GM12873 (cell line): Measurements from ENCODE around the gene MFAP2.

Source experiments
- TF ChIP-seq, protein P1 (sequence below): IDR thresholded peaks from 2 replicates; pipeline ENCODE4 v1.5.1; 2012; ENCODE audit warnings: low read depth, mild to moderate bottlenecking, moderate library complexity, low read length, control low read depth; ENCODE audit not compliant: insufficient read depth; ENCODE audit errors: missing control alignments

The MFAP2 gene

DNA sequence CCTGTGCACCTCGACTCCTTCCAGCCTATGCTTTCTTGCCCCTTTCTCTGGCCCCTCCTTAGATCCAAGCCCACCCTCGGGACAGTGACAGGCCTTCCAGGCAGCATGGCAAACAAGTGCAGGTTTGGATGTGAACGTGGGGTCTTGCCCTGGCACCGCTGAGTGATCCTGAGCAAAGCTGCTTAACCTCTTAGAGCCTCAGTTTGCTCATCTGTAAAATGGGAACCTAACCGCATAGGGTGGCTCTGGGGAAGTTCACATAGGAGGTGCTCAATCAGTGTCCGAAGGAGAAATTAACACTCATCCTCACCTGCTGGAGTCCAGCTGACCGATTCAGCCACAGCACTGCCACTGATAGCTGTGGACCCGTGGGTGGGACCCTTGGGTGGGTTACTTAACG lies 7.2 kb downstream of the MFAP2 start:
- TF ChIP-seq, protein P1, sequence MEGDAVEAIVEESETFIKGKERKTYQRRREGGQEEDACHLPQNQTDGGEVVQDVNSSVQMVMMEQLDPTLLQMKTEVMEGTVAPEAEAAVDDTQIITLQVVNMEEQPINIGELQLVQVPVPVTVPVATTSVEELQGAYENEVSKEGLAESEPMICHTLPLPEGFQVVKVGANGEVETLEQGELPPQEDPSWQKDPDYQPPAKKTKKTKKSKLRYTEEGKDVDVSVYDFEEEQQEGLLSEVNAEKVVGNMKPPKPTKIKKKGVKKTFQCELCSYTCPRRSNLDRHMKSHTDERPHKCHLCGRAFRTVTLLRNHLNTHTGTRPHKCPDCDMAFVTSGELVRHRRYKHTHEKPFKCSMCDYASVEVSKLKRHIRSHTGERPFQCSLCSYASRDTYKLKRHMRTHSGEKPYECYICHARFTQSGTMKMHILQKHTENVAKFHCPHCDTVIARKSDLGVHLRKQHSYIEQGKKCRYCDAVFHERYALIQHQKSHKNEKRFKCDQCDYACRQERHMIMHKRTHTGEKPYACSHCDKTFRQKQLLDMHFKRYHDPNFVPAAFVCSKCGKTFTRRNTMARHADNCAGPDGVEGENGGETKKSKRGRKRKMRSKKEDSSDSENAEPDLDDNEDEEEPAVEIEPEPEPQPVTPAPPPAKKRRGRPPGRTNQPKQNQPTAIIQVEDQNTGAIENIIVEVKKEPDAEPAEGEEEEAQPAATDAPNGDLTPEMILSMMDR, result no peak

DNA sequence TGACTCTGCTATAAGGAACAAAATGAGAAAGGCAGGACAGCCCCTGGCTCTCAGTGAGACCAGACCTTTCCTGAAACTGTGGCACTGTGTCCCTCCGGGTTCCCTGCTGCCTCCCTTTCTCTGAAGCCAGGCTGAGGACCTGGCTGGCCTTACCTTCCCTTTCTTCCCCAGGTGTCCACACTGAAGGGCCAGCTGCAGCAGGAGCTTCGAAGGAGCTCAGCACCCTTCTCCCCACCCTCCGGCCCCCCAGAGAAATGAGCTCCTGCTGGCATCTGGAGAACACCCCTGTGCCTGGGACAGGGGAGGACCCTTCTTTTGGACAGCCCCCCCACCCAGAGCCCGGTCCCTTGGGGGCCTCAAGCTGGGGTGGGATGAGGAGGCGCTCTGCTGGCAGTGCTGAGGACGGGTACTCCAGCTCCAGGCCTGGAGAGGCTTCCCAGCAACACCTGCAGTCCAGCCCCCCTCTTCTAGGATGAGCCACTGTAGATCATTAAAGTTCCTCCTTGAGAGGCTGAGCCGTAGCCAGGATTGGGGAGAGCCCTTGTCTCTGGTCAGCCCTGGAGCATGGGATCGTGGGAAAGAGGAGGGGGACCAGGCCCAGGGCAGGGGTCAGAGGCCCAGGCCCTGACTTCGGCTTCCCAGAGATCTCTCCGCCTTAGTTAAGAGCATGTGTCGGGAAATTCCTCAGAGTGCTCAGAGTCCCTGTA lies 8.1 kb downstream of the MFAP2 start:
- TF ChIP-seq, protein P1, result no peak

DNA sequence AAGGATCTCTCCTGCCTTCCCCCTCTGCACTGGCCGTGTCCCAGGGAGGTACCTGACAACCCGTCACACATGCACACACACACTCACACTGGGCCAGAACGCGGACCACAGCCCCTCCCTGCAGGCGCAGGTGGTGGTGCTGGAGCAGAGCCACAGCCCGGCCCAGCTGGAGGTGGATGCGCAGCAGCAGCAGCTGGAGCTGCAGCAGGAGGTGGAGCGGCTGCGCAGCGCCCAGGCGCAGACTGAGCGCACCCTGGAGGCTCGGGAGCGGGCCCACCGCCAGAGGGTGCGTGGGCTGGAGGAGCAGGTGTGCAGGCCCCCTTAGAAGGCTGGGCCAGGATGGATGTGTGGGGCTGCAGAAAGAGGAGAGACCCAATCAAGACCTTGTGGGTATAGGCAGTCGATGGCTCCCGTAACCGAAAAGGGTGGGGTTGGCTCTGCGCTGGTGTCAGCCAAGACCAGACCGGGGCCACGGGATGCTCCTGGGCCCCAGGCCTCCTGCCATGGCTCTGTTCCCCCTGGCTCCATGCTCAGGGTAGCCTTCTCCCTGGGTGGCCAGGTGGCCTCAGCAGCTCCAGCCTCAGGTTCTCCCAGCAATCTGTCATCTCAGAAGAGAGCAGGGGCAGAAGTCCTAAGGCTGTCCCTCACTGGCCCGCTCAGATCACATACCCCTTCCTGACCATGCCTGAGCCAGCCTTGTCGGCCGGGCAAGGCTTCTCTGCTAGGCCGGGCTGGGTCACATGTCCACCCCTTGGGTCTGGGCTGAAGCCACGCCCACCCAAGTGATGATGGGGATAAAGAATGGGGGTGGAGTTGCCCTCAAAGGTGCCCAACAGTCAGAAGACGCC lies 8.9 kb downstream of the MFAP2 start:
- TF ChIP-seq, protein P1, result no peak

DNA sequence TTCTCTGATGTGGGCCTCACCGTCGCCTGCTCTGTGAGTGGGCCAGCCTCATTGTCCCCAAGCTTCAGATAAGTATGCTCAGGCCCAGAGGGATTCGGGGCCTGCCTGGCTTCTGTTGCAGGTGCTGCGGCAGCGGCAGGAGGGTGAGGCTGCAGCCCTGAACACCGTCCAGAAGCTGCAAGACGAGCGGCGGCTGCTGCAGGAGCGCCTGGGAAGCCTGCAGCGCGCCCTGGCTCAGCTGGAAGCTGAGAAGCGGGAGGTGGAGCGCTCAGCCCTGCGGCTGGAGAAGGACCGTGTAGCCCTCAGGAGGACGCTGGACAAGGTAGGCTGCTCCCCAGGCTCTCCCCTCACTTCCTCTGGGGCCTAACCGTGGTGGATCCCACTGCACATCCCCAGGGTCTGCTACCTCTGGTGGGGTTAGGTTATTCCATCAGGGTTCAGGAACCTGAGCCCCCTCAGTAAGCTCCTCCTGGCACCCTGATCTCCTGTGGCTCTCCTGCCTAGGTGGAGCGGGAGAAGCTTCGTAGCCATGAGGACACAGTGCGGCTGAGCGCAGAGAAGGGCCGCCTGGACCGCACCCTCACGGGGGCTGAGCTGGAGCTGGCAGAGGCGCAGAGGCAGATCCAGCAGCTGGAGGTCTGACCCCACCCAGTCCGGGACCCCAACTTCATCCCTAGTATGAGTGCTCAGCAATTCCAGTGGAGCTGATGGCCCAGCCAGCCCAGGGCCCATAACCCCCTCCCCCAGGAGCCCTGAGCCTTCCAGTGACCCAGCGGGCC lies 10.1 kb downstream of the MFAP2 start:
- TF ChIP-seq, protein P1, result no peak

DNA sequence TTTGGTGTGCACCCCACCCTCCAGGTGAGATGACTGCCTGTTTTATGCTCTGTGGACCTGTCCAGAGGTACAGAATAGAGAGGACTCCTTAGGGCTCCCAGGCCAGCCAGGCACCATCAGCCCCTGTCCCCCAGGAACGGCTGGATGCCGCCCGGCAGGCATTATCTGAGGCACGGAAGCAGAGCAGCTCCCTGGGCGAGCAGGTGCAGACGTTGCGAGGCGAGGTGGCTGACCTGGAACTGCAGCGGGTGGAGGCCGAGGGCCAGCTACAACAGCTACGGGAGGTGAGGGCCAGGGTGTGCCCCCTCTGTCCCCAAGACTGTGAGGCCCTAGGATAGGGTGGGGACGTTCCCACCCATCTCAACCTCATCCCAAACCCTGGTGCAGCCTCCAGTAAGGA lies 10.8 kb downstream of the MFAP2 start:
- TF ChIP-seq, protein P1, result no peak

- TF ChIP-seq, protein P1, result no peak
These were observed 11.3 kb downstream of the MFAP2 start for GRCh38 chr1:16969057-16969611.
